H9 (cell line): ENCODE data around the gene PPP1R14B. TPM values are rescaled to one million over a fixed set of nuclear protein-coding genes. Genes with fewer than 3 reads are reported as not detected.

Experiments
- DNase-seq: peaks from one replicate; pipeline ENCODE4 v3.0.0-alpha.2; 2017
- H2AFZ ChIP-seq: one replicate; pipeline ENCODE4 v1.6.1; 2013; ENCODE audit warnings: mild to moderate bottlenecking, low read length, control low read depth, moderate library complexity
- H2AK5ac ChIP-seq: 2 replicates; pipeline ENCODE4 v1.6.1; 2013; ENCODE audit warnings: low read length, control low read depth, mixed read lengths; ENCODE audit not compliant: insufficient read length
- H2BK120ac ChIP-seq: one replicate; pipeline ENCODE4 v1.6.1; 2013; ENCODE audit warnings: low read depth, mild to moderate bottlenecking, low read length, control low read depth, inconsistent platforms; ENCODE audit not compliant: poor library complexity, severe bottlenecking
- H2BK12ac ChIP-seq: 2 replicates; pipeline ENCODE4 v1.6.1; 2013; ENCODE audit warnings: low read length, control low read depth, mixed read lengths, low read depth; ENCODE audit not compliant: insufficient read length
- H2BK15ac ChIP-seq: 2 replicates; pipeline ENCODE4 v1.6.1; 2013; ENCODE audit warnings: low read depth, low read length, control low read depth
- H2BK20ac ChIP-seq: one replicate; pipeline ENCODE4 v1.6.1; 2013; ENCODE audit warnings: low read depth, mild to moderate bottlenecking, low read length, control low read depth, inconsistent platforms; ENCODE audit not compliant: poor library complexity, severe bottlenecking
- H2BK5ac ChIP-seq: 2 replicates; pipeline ENCODE4 v1.6.1; 2013; ENCODE audit warnings: low read length, control low read depth, mixed read lengths; ENCODE audit not compliant: insufficient read length
- H3K14ac ChIP-seq: 2 replicates; pipeline ENCODE4 v1.6.1; 2013; ENCODE audit warnings: low read length, control low read depth; ENCODE audit not compliant: insufficient read depth
- H3K18ac ChIP-seq: 2 replicates; pipeline ENCODE4 v1.6.1; 2013; ENCODE audit warnings: low read depth, mild to moderate bottlenecking, mixed read lengths, low read length, control low read depth; ENCODE audit not compliant: insufficient read length
- H3K23ac ChIP-seq: 2 replicates; pipeline ENCODE4 v1.6.1; 2013; ENCODE audit warnings: low read length, control low read depth, mixed read lengths, low read depth; ENCODE audit not compliant: insufficient read length
- H3K23me2 ChIP-seq: 2 replicates; pipeline ENCODE4 v1.6.1; 2013; ENCODE audit warnings: low read depth, mild to moderate bottlenecking, mixed read lengths, low read length, control low read depth; ENCODE audit not compliant: insufficient read length, poor library complexity, severe bottlenecking
- H3K27ac ChIP-seq: 2 replicates; pipeline ENCODE4 v1.5.1; 2013; ENCODE audit warnings: low read length, control low read depth, mixed read lengths, low read depth; ENCODE audit not compliant: insufficient read length
- H3K27me3 ChIP-seq: 2 replicates; pipeline ENCODE4 v1.6.1; 2013; ENCODE audit warnings: low read length, control low read depth, inconsistent platforms; ENCODE audit not compliant: insufficient read depth
- H3K4ac ChIP-seq: 2 replicates; pipeline ENCODE4 v1.6.1; 2013; ENCODE audit warnings: low read depth, mild to moderate bottlenecking, control low read depth, inconsistent platforms, low read length, moderate library complexity
- H3K4me1 ChIP-seq: 2 replicates; pipeline ENCODE4 v1.6.1; 2013; ENCODE audit warnings: low read length, control low read depth, inconsistent platforms; ENCODE audit not compliant: insufficient read depth
- H3K4me2 ChIP-seq: 2 replicates; pipeline ENCODE4 v1.6.1; 2013; ENCODE audit warnings: low read length, control low read depth, mixed read lengths; ENCODE audit not compliant: insufficient read length, insufficient read depth
- H3K56ac ChIP-seq: 2 replicates; pipeline ENCODE4 v1.6.1; 2013; ENCODE audit warnings: low read depth, mild to moderate bottlenecking, mixed read lengths, low read length, control low read depth; ENCODE audit not compliant: insufficient read length
- H3K79me1 ChIP-seq: 2 replicates; pipeline ENCODE4 v1.6.1; 2013; ENCODE audit warnings: low read depth, mild to moderate bottlenecking, moderate library complexity, low read length, control low read depth, inconsistent platforms; ENCODE audit not compliant: insufficient read depth, poor library complexity, severe bottlenecking
- H3K79me2 ChIP-seq: 2 replicates; pipeline ENCODE4 v1.6.1; 2013; ENCODE audit warnings: low read length, control low read depth, inconsistent platforms; ENCODE audit not compliant: insufficient read depth
- H3K9ac ChIP-seq: 2 replicates; pipeline ENCODE4 v1.6.1; 2013; ENCODE audit warnings: low read length, control low read depth, mixed read lengths; ENCODE audit not compliant: insufficient read length; ENCODE audit errors: extremely low read depth
- H3K9me3 ChIP-seq: one replicate; pipeline ENCODE4 v1.6.1; 2013; ENCODE audit warnings: low read depth, low read length, inconsistent platforms; ENCODE audit not compliant: control insufficient read depth
- H3T11ph ChIP-seq: one replicate; pipeline ENCODE4 v1.6.1; 2013; ENCODE audit warnings: mild to moderate bottlenecking, low read length, control low read depth, inconsistent platforms
- H4K20me1 ChIP-seq: one replicate; pipeline ENCODE4 v1.6.1; 2013; ENCODE audit not compliant: control insufficient read depth, insufficient read length, insufficient read depth
- H4K5ac ChIP-seq: 2 replicates; pipeline ENCODE4 v1.6.1; 2013; ENCODE audit warnings: low read depth, mild to moderate bottlenecking, mixed read lengths, low read length, control low read depth; ENCODE audit not compliant: insufficient read length
- H4K8ac ChIP-seq: replicated peaks from 2 replicates; pipeline ENCODE4 v1.6.1; 2013; ENCODE audit warnings: low read length, control low read depth, mixed read lengths, low read depth; ENCODE audit not compliant: insufficient read length
- H4K91ac ChIP-seq: 2 replicates; pipeline ENCODE4 v1.6.1; 2013; ENCODE audit warnings: low read depth, mild to moderate bottlenecking, moderate library complexity, mixed read lengths, low read length, control low read depth; ENCODE audit not compliant: insufficient read length
- H3K27ac Mint-ChIP-seq, 3 experiments: 2 replicates in 2 of 3; 3 replicates in 1 of 3; pipeline ENCODE4 v1.8.0; 2020 to 2021; ENCODE audit warnings: mixed read lengths in 3 of 3, mild to moderate bottlenecking in 1 of 3, moderate library complexity in 1 of 3
- H3K27me3 Mint-ChIP-seq: 2 replicates; pipeline ENCODE4 v1.8.0; 2021; ENCODE audit warnings: low read depth, mild to moderate bottlenecking, moderate library complexity, mixed read lengths
- H3K36me3 Mint-ChIP-seq, 3 experiments: 2 replicates in 2 of 3; 3 replicates in 1 of 3; pipeline ENCODE4 v1.8.0; 2020 to 2021; ENCODE audit warnings: low read depth in 3 of 3, mixed read lengths in 3 of 3; ENCODE audit not compliant: insufficient read depth in 1 of 3
- H3K4me1 Mint-ChIP-seq, 2 experiments: 2 replicates each; pipeline ENCODE4 v1.8.0; 2020; ENCODE audit warnings: mixed read lengths in 2 of 2
- H3K4me3 Mint-ChIP-seq, 2 experiments: 2 replicates in 1 of 2; 3 replicates in 1 of 2; pipeline ENCODE4 v1.8.0; 2020 to 2021; ENCODE audit warnings: mild to moderate bottlenecking in 2 of 2, mixed read lengths in 2 of 2, moderate library complexity in 1 of 2
- H3K9me3 Mint-ChIP-seq, 2 experiments: 2 replicates in 1 of 2; 3 replicates in 1 of 2; pipeline ENCODE4 v1.8.0; 2020; ENCODE audit warnings: mild to moderate bottlenecking in 2 of 2, mixed read lengths in 2 of 2, moderate library complexity in 1 of 2
- CTCF ChIP-seq: fragments of 200-600 bp; sonication (generic); conservative IDR thresholded peaks from 3 replicates; pipeline ENCODE4 v1.8.0; 2021; ENCODE audit warnings: antibody characterized with exemption, mild to moderate bottlenecking
- WGBS: extraction: QIAGEN DNeasy Blood & Tissue Kit; methylation state at CpG from one replicate; pipeline ENCODE4 v1.1.7; 2013; ENCODE audit warnings: missing lambda C conversion rate, low lambda C conversion rate, mixed read lengths; ENCODE audit not compliant: insufficient read length; ENCODE audit errors: extremely low coverage; 5-methylcytosine and 5-hydroxymethylcytosine counted together
- total RNA-seq: library from RNA; stranded (reverse); gene quantifications from 2 replicates; pipeline ENCODE4 v1.2.1, GENCODE V29; 2021

PPP1R14B gene
- total RNA-seq, 1 experiment from 2014 or later: 358 TPM

DNA sequence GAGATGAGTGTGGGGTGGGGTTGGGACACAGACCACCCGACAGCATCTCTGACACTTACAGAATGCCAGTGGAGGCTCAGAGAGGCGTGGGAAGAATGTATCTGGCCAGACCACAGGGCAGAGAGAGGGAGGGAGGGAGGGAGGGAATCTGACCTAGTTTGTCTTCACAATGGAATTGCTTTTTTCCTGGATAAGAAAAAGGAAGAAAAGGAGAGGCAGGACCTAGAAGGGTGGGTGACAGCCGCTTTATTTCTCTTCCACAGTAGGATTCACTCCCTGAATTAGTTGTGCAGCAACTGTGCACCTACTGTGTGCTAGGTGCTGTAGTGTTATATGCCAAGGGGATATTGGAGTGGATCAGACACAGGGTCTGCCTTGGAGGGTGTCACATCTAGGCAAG, 48.0 kb upstream of the PPP1R14B start:
- Mint-ChIP-seq H3K4me3 (no peak overlapping the region), H3K27ac (no peak overlapping the region), H3K4me1 (peaks cover 5 to 22% of the 10 kb centered on the region in 2 experiments), H3K9me3 (peaks cover 0 to 3% of the 10 kb centered on the region in 2 experiments; a peak in 3 of 5 replicates), H3K36me3 (peaks cover 0 to 2% (median 0%) of the 10 kb centered on the region in 3 experiments; a peak in 2 of 7 replicates), H3K27me3 (peaks cover 93% of the 10 kb centered on the region)
- Histone ChIP-seq H2AK5ac (no peak overlapping the region), H2BK5ac (no peak overlapping the region), H3K4me2 (no peak overlapping the region), H3K79me2 (no peaks in the 10 kb centered on the region), H3K27me3 (peaks cover 92% of the 10 kb centered on the region), H3K14ac (no peak overlapping the region), H3K4ac (no peak overlapping the region), H2AFZ (no peak overlapping the region), H2BK15ac (no peak overlapping the region), H3K9me3 (no peaks in the 10 kb centered on the region), H3K18ac (no peak overlapping the region), H3K23me2 (peaks cover 9% of the 10 kb centered on the region), H3K9ac (no peak overlapping the region), H3K27ac (no peak overlapping the region), H2BK12ac (no peak overlapping the region), H2BK20ac (no peak overlapping the region), H4K91ac (no peak overlapping the region), H3K79me1 (no peaks in the 10 kb centered on the region), H4K8ac (no peak overlapping the region), H3T11ph (no peak overlapping the region), H2BK120ac (no peak overlapping the region), H4K5ac (no peak overlapping the region), H3K4me1 (no peaks in the 10 kb centered on the region), H3K56ac (no peak overlapping the region), H3K23ac (no peak overlapping the region), H4K20me1 (no peaks in the 10 kb centered on the region)
- DNase-seq: no peak
- TF ChIP-seq CTCF: no peak
- no CpG with 5 or more reads among the region's 3 CpGs for WGBS
